GM12801 (cell line): Measurements from ENCODE around the gene DUSP1.

ENCODE experiments used
- TF ChIP-seq, protein P1 (sequence below): IDR thresholded peaks from one replicate; pipeline ENCODE4 v1.5.1; 2011; ENCODE audit warnings: control low read depth; ENCODE audit not compliant: insufficient read length; ENCODE audit errors: extremely low read depth

The DUSP1 gene

GRCh38 chr5:172809774-172810173, 38.8 kb upstream of the DUSP1 start:
- TF ChIP-seq, protein P1, sequence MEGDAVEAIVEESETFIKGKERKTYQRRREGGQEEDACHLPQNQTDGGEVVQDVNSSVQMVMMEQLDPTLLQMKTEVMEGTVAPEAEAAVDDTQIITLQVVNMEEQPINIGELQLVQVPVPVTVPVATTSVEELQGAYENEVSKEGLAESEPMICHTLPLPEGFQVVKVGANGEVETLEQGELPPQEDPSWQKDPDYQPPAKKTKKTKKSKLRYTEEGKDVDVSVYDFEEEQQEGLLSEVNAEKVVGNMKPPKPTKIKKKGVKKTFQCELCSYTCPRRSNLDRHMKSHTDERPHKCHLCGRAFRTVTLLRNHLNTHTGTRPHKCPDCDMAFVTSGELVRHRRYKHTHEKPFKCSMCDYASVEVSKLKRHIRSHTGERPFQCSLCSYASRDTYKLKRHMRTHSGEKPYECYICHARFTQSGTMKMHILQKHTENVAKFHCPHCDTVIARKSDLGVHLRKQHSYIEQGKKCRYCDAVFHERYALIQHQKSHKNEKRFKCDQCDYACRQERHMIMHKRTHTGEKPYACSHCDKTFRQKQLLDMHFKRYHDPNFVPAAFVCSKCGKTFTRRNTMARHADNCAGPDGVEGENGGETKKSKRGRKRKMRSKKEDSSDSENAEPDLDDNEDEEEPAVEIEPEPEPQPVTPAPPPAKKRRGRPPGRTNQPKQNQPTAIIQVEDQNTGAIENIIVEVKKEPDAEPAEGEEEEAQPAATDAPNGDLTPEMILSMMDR = no peak

DNA sequence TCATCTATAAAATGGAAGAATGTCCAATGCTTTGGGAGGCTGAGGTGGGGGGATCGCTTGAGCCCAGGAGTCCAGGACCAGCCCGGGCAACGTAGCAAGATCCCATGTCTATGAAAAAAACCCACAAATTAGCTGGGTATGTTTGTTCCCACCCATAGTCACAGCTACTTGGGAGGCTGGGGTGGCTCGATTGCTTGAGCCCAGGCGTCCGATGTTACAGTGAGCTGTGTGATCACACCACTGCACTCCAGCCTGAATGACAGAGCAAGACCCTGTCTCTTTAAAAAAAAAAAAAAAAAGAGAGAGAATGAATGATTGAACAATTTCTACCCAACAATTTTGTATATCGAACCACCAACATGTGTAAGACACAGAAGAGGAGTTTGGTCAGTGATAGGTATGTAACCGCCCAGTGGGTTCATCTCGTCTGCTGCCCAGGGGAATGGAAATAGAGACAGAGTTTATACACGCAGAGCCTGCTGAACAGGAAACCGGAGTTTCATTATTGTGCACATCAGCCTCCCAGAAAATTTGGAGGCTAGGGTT, 36.8 kb upstream of the DUSP1 start:
- TF ChIP-seq, protein P1 = no peak

GRCh38 chr5:172806897-172807672, 36.1 kb upstream of the DUSP1 start:
- TF ChIP-seq, protein P1 = no peak

- TF ChIP-seq, protein P1 = no peak
These were observed 34.8 kb upstream of the DUSP1 start for GRCh38 chr5:172805736-172806255.

- TF ChIP-seq, protein P1 = no peak
These were observed 34.2 kb upstream of the DUSP1 start for GRCh38 chr5:172805018-172805683.

DNA sequence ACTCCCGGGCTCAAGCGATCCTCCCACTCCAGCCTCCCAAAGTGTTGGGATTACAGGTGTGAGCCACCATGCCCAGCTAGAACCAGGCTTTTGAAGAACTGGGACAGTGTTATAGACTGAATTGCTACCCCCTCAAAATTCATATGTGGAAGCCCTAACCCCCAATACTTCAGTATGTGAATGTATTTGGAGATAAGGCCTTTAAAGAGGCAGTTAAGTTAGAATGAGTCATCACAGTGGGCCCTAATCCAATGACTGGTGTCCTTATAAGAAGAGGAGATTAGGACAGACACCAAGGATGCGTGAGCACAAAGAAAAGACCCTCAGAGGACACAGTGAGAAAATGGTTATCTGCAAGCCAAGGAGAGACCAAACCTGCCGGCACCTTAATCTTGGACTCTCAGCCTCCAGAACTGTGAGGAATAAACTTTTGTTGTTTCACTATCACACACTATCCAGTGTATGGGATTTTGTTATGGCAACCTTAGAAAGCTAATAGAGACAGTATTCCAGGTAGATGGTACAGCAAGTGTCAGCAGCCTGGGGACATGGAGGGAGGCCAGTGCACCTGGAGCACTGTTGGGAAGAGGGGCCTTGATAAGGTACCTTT, 31.7 kb upstream of the DUSP1 start:
- TF ChIP-seq, protein P1 = no peak

- TF ChIP-seq, protein P1 = no peak
These were observed 31.1 kb upstream of the DUSP1 start for GRCh38 chr5:172802112-172802511.
